ENCODE data around the gene FAM3B.

DNA sequence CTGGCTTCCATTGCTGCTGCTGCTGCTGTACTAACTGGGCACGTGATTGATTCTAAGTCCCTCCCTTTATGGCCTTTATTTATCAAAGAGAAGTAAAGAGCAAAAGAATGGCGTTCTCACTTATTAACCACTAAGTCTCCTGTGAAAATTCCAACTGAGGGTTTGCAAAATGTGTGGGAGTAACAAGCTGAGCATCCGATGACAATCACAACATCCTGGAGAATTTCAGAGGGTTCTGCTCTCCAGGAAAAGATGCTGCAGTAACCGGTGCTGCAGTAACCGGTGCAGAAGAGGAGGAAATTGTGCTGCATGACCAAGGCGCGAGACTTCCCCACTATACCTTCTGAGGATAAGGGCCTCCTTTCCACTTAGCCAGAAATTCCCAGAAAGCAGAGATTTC, 32.5 kb downstream of the FAM3B start:
- no peak for TF ChIP-seq BHLHE40 (IDR thresholded peaks at IDR 0.05; ENCODE audit: borderline replicate concordance)
- TF ChIP-seq, protein P1, sequence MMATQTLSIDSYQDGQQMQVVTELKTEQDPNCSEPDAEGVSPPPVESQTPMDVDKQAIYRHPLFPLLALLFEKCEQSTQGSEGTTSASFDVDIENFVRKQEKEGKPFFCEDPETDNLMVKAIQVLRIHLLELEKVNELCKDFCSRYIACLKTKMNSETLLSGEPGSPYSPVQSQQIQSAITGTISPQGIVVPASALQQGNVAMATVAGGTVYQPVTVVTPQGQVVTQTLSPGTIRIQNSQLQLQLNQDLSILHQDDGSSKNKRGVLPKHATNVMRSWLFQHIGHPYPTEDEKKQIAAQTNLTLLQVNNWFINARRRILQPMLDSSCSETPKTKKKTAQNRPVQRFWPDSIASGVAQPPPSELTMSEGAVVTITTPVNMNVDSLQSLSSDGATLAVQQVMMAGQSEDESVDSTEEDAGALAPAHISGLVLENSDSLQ (IDR thresholded peaks at IDR 0.05) = no peak
- no peak for TF ChIP-seq FOXA1 (IDR thresholded peaks at IDR 0.05)
- no peak for TF ChIP-seq ELF4 (IDR thresholded peaks at IDR 0.05)
- no peak for TF ChIP-seq SUZ12 (IDR thresholded peaks at IDR 0.05)
- no peak for TF ChIP-seq SP1 (IDR thresholded peaks at IDR 0.05)
- no peak for TF ChIP-seq TARDBP (IDR thresholded peaks at IDR 0.05)
- no peak for TF ChIP-seq FOXK2 (IDR thresholded peaks at IDR 0.05)

All from HEK293T (cell line).